GM12872 (cell line): Measurements from ENCODE around the gene IPO5.

ENCODE experiments used
- CTCF ChIP-seq: IDR thresholded peaks from 3 replicates; pipeline ENCODE4 v1.5.1; 2011; ENCODE audit warnings: low read depth, mild to moderate bottlenecking, low read length, moderate library complexity; ENCODE audit not compliant: insufficient read depth

The IPO5 gene

GRCh38 chr13:97982286-97982685, 28.8 kb downstream of the IPO5 start:
- no peak for TF ChIP-seq CTCF

- no peak for TF ChIP-seq CTCF
Observed at GRCh38 chr13:97986835-97987234, 33.4 kb downstream of the IPO5 start.

GRCh38 chr13:97999653-98000052, 46.2 kb downstream of the IPO5 start:
- TF ChIP-seq CTCF: no peak

- TF ChIP-seq CTCF: no peak
Observed at GRCh38 chr13:98004107-98004506, 50.6 kb downstream of the IPO5 start.

- no peak for TF ChIP-seq CTCF
Observed at GRCh38 chr13:98007001-98007400, 53.5 kb downstream of the IPO5 start.

- TF ChIP-seq CTCF: no peak
Observed at GRCh38 chr13:98013241-98013640, 59.8 kb downstream of the IPO5 start.

- no peak for TF ChIP-seq CTCF
Observed at GRCh38 chr13:98014766-98015165, 61.3 kb downstream of the IPO5 start.

- no peak for TF ChIP-seq CTCF
Observed at GRCh38 chr13:98018293-98018692, 64.8 kb downstream of the IPO5 start.
